Neural crest cell (in vitro differentiated cells): ENCODE measurements around the gene TNS3. TPM values are rescaled to one million over a fixed set of nuclear protein-coding genes. Genes with fewer than 3 reads are reported as not detected.

Source experiments
- DNase-seq: peaks from one replicate; pipeline ENCODE4 v3.0.0; 2021; ENCODE audit warnings: low read depth, mixed read lengths, low spot score
- H3K27ac Mint-ChIP-seq: one replicate; pipeline ENCODE4 v1.8.0; 2021; ENCODE audit warnings: mild to moderate bottlenecking, mixed read lengths; ENCODE audit not compliant: unreplicated experiment
- H3K27me3 Mint-ChIP-seq: 2 replicates; pipeline ENCODE4 v1.8.0; 2021; ENCODE audit warnings: low read depth, mild to moderate bottlenecking, mixed read lengths
- H3K36me3 Mint-ChIP-seq: 2 replicates; pipeline ENCODE4 v1.8.0; 2021; ENCODE audit warnings: low read depth, mild to moderate bottlenecking, mixed read lengths
- H3K4me1 Mint-ChIP-seq: 2 replicates; pipeline ENCODE4 v1.8.0; 2021; ENCODE audit warnings: mixed read lengths
- H3K4me3 Mint-ChIP-seq: one replicate; pipeline ENCODE4 v1.8.0; 2021; ENCODE audit warnings: mild to moderate bottlenecking, mixed read lengths
- H3K9me3 Mint-ChIP-seq: 2 replicates; pipeline ENCODE4 v1.8.0; 2021; ENCODE audit warnings: mixed read lengths
- total RNA-seq: library from RNA; stranded (reverse); gene quantifications from 2 replicates; pipeline ENCODE4 v1.2.1, GENCODE V29; 2021
- TF ChIP-seq, protein P1 (sequence below): fragments of 200-600 bp; sonication (generic); conservative IDR thresholded peaks from 2 replicates; pipeline ENCODE4 v1.5.0; 2021; ENCODE audit warnings: antibody characterized with exemption, mild to moderate bottlenecking

The TNS3 gene
- total RNA-seq, 1 donor from 2014 or later, result 26.4 TPM

DNA sequence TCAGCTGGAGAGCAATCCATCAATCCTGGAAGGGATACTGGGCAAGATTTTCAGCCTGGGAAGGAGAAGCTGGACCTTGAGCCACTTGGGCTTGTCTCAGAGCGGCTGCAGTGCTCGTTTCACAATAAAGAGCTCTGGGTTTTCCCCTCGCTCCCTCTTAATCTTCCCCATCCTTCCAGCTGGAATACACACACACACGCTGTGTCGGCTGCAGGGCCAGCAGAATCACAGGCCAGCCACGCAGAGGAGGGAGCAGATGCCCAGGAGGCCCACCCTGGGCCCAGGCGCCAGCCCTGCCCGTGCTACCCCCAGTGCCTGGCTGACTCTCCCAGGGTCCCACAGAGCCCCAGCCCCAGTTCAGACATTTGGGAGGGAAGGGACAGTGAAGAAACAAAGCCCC lies 255.1 kb downstream of the TNS3 start:
- Mint-ChIP-seq H3K9me3 (peaks cover 2% of the 10 kb centered on the region), H3K4me1 (peaks cover 79% of the 10 kb centered on the region), H3K27me3 (no peaks in the 10 kb centered on the region), H3K4me3 (peak overlapping the region; percentile 89), H3K36me3 (peaks cover 4% of the 10 kb centered on the region), H3K27ac (peak overlapping the region; percentile 6)
- TF ChIP-seq, protein P1, sequence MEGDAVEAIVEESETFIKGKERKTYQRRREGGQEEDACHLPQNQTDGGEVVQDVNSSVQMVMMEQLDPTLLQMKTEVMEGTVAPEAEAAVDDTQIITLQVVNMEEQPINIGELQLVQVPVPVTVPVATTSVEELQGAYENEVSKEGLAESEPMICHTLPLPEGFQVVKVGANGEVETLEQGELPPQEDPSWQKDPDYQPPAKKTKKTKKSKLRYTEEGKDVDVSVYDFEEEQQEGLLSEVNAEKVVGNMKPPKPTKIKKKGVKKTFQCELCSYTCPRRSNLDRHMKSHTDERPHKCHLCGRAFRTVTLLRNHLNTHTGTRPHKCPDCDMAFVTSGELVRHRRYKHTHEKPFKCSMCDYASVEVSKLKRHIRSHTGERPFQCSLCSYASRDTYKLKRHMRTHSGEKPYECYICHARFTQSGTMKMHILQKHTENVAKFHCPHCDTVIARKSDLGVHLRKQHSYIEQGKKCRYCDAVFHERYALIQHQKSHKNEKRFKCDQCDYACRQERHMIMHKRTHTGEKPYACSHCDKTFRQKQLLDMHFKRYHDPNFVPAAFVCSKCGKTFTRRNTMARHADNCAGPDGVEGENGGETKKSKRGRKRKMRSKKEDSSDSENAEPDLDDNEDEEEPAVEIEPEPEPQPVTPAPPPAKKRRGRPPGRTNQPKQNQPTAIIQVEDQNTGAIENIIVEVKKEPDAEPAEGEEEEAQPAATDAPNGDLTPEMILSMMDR, result no peak
- no peak for DNase-seq

DNA sequence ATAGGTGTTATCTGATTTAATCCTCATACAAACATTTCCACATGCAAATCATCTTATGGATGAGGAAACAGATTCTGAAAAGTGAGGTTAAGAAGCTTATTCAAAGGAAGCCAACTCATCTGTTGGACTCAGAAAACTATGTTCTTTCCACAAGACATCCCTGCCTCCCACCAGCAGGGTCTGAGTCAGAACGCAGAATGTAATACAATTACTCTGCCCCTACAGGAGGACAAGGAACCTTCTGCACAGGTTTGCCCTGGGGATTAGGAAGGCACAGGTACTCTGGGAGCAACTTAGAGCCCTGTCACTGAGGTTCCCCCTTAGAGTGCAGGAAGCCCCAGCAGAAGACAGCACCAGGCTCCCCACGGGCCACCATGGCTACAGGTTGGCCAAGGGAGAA lies 255.7 kb downstream of the TNS3 start:
- Mint-ChIP-seq H3K4me1 (peaks cover 79% of the 10 kb centered on the region), H3K36me3 (peaks cover 6% of the 10 kb centered on the region), H3K9me3 (peaks cover 3% of the 10 kb centered on the region), H3K27ac (peak overlapping the region; percentile 31), H3K27me3 (no peaks in the 10 kb centered on the region), H3K4me3 (peak overlapping the region; percentile 68)
- TF ChIP-seq, protein P1, result peak; percentile 36
- DNase-seq, result no peak

DNA sequence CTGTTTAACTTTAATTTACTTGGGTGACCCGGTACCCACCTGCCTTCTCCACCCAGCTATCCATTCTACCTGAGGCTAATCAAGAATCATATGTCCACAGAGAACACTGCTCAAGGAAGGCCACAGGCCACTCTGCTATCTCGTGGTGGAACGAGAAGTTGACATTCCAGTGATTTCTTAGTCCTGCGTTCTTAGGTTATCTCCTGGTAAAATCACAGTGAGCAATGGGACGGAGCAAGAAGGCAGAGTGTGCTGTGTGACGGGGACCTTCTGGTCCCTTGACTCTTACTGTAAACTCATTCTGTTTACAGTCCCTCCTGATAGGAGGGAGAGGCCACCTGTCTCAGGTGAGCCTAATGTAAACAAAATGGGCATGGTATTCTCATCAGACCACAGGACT lies 256.6 kb downstream of the TNS3 start:
- peaks cover 13% of the 10 kb centered on the region for H3K36me3 Mint-ChIP-seq
- no peak for DNase-seq
- peaks cover 81% of the 10 kb centered on the region for H3K4me1 Mint-ChIP-seq
- TF ChIP-seq, protein P1, result no peak
- H3K27me3 Mint-ChIP-seq, result no peaks in the 10 kb centered on the region
- peak overlapping the region; percentile 88 for H3K27ac Mint-ChIP-seq
- H3K4me3 Mint-ChIP-seq, result peak overlapping the region; percentile 32
- H3K9me3 Mint-ChIP-seq, result peaks cover 3% of the 10 kb centered on the region

DNA sequence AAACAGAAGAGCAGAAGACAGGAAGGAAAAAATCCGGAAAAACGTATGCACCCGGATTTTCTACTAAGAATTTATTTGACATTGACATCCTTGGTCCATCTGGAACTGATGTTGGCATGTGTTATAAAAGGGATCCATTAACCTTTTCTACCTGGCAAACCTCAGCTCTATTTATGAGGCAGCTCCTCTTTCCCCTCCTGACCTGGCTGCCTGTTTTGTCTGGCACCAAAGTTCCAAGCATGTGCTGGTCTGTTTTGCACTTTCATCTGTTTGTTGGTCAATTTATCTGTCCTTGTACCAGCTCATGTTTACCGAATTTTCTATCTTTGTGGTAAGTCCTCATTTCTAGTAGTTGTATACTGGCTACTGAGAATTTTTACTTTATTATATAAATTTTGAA lies 258.0 kb downstream of the TNS3 start:
- H3K27ac Mint-ChIP-seq, result no peak overlapping the region
- TF ChIP-seq, protein P1, result no peak
- peaks cover 70% of the 10 kb centered on the region for H3K4me1 Mint-ChIP-seq
- no peaks in the 10 kb centered on the region for H3K27me3 Mint-ChIP-seq
- peaks cover 3% of the 10 kb centered on the region for H3K9me3 Mint-ChIP-seq
- DNase-seq, result no peak
- H3K36me3 Mint-ChIP-seq, result peaks cover 16% of the 10 kb centered on the region
- no peak overlapping the region for H3K4me3 Mint-ChIP-seq

DNA sequence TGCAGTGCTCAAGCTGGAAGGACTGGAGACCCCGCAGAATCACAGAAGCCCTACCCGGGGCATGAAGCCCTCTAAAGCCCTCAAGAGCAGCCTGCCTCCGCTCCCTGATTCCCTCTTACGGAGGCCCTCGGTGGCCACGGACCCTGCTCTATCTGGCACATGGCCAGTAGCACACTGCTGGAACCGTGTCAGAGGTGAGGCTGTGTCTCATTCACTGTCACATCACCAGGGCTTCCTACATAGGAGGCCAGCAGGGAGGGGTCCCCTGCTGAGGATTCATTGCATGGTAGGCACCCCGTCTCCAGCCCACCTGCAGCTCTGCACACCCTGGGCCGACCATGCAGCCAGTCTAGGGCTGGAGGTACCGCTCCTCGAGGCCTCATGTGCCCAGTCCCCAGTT lies 259.2 kb downstream of the TNS3 start:
- H3K27me3 Mint-ChIP-seq, result no peaks in the 10 kb centered on the region
- DNase-seq, result no peak

More for the DNA sequence above, 259.2 kb downstream of the TNS3 start:
- Mint-ChIP-seq H3K9me3 (peaks cover 7% of the 10 kb centered on the region), H3K4me1 (peaks cover 69% of the 10 kb centered on the region), H3K27ac (no peak overlapping the region), H3K36me3 (peaks cover 24% of the 10 kb centered on the region), H3K4me3 (no peak overlapping the region)
- TF ChIP-seq, protein P1, result no peak
